A549 (cell line): ENCODE measurements around the gene DGKE.

Experiments used
- EHF ChIP-seq: fragments of 250-450 bp; sonication (Bioruptor Pico); IDR thresholded peaks from 2 replicates; pipeline ENCODE4 v1.5.0; 2020; ENCODE audit warnings: mild to moderate bottlenecking
- FOSL2 ChIP-seq, 2 experiments: fragments of 450-650 bp in 1 of 2; fragments of >200 bp in 1 of 2; sonication (Bioruptor Twin) in 1 of 2; formaldehyde crosslinking; IDR thresholded peaks; 2 replicates each; pipeline versions ENCODE4 v1.5.0 to v1.6.1; 2016 to 2020; ENCODE audit warnings: mild to moderate bottlenecking in 1 of 2, moderate library complexity in 1 of 2
- HOXB5 ChIP-seq: fragments of 250-450 bp; sonication (Bioruptor Pico); IDR thresholded peaks from 2 replicates; pipeline ENCODE4 v1.5.0; 2020; ENCODE audit warnings: mild to moderate bottlenecking, moderate library complexity
- MAFK ChIP-seq: fragments of 450-650 bp; IDR thresholded peaks from 2 replicates; pipeline ENCODE4 v1.6.1; 2014; ENCODE audit not compliant: partially characterized antibody
- MAZ ChIP-seq: fragments of 150-350 bp; IDR thresholded peaks from 2 replicates; pipeline ENCODE4 v1.6.1; 2014; ENCODE audit warnings: antibody characterized with exemption, low read depth, low read length, borderline replicate concordance
- NFE2L2 ChIP-seq: fragments of 150-350 bp; conservative IDR thresholded peaks from 2 replicates; pipeline ENCODE4 v1.6.1; 2014; ENCODE audit warnings: low read length
- NR3C1 ChIP-seq: fragments of >200 bp; sonication (Bioruptor Twin); formaldehyde crosslinking; IDR thresholded peaks from 3 replicates; pipeline ENCODE4 v1.6.1; 2017
- POLR2A ChIP-seq: IDR thresholded peaks from 2 replicates; pipeline ENCODE4 v1.6.1; 2012; ENCODE audit warnings: mild to moderate bottlenecking, low read length
- RFX5 ChIP-seq: fragments of 450-650 bp; IDR thresholded peaks from 2 replicates; pipeline ENCODE4 v1.7.1; 2014; ENCODE audit warnings: antibody characterized with exemption, mild to moderate bottlenecking, moderate library complexity
- RNF2 ChIP-seq: fragments of 200-600 bp; sonication (generic); IDR thresholded peaks from 2 replicates; pipeline ENCODE4 v1.6.1; 2016; ENCODE audit warnings: low read depth, mild to moderate bottlenecking, antibody characterized with exemption, moderate library complexity, borderline replicate concordance
- TF ChIP-seq, protein P1 (sequence below): fragments of >200 bp; sonication (Bioruptor Twin); formaldehyde crosslinking; IDR thresholded peaks from 3 replicates; pipeline ENCODE4 v1.5.1; 2016
- TF ChIP-seq, protein P2 (sequence below): fragments of >200 bp; sonication (Bioruptor Twin); formaldehyde crosslinking; IDR thresholded peaks from 3 replicates; pipeline ENCODE4 v1.6.1; 2016

DNA sequence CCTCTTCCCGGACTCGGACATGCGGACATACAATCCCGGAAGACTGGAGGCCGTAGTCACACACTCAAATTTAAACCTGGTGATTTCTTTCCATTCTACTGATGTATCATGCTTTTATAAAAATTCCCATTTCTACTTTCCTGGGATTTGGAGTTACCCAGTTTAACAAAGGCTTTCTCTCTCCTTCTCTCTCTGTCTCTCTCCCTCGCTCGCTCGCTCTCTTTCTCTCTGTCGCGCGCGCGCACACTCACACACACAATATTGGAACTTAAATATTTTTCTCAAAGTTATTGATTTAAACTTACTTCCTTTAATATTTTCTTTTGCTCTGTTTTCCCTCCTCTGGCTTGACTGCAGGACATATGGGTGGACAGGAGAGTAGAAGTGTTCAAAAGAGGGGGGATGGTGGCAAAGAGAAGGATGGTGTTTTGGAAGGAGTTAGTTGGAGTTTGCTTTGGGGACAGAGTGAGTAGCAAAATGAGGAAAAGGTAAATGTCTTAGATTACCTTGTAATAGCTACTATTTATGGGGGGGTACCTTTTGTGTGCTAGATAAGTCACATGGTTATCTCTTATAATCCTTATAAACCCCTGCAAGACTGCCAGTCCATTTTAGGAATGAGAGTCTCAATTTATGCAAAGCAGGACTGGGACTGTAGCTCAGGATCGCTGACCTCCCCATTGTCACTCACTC, 80.8 kb downstream of the DGKE start:
- TF ChIP-seq POLR2A (no peak), FOSL2 (IDR thresholded peaks at IDR 0.05) (no peak), FOSL2 (CRISPR knock-in tag; IDR thresholded peaks at IDR 0.05) (no peak), MAFK (no peak), RFX5 (no peak), EHF (CRISPR knock-in tag) (no peak), MAZ (no peak), RNF2 (no peak), NFE2L2 (no peak), HOXB5 (CRISPR knock-in tag) (no peak), NR3C1 (no peak)
- TF ChIP-seq, protein P1, sequence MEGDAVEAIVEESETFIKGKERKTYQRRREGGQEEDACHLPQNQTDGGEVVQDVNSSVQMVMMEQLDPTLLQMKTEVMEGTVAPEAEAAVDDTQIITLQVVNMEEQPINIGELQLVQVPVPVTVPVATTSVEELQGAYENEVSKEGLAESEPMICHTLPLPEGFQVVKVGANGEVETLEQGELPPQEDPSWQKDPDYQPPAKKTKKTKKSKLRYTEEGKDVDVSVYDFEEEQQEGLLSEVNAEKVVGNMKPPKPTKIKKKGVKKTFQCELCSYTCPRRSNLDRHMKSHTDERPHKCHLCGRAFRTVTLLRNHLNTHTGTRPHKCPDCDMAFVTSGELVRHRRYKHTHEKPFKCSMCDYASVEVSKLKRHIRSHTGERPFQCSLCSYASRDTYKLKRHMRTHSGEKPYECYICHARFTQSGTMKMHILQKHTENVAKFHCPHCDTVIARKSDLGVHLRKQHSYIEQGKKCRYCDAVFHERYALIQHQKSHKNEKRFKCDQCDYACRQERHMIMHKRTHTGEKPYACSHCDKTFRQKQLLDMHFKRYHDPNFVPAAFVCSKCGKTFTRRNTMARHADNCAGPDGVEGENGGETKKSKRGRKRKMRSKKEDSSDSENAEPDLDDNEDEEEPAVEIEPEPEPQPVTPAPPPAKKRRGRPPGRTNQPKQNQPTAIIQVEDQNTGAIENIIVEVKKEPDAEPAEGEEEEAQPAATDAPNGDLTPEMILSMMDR = no peak
- TF ChIP-seq, protein P2, sequence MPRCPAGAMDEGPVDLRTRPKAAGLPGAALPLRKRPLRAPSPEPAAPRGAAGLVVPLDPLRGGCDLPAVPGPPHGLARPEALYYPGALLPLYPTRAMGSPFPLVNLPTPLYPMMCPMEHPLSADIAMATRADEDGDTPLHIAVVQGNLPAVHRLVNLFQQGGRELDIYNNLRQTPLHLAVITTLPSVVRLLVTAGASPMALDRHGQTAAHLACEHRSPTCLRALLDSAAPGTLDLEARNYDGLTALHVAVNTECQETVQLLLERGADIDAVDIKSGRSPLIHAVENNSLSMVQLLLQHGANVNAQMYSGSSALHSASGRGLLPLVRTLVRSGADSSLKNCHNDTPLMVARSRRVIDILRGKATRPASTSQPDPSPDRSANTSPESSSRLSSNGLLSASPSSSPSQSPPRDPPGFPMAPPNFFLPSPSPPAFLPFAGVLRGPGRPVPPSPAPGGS = no peak
